Adrenal gland (tissue), 12 donors: ENCODE measurements around the gene STX8. TPM values are rescaled to one million over a fixed set of nuclear protein-coding genes. Genes with fewer than 3 reads are reported as not detected.
A peak's percentile ranks its signal among the peaks of the same experiment; 100 is the strongest.

Experiments
- DNase-seq, 7 donors: peaks; one replicate each; pipeline ENCODE4 v3.0.0-alpha.2; 2019 to 2020
- H3K27ac ChIP-seq, 5 donors: fragments of 200-600 bp; sonication (generic) in 4 of 5; 1 replicate in 3 of 5; 2 replicates in 2 of 5; pipeline versions ENCODE4 v1.5.1 to v1.8.0; 2016 to 2020; ENCODE audit warnings: mild to moderate bottlenecking in 1 of 5
- H3K27me3 ChIP-seq: fragments of 200-600 bp; 2 replicates; pipeline ENCODE4 v1.8.0; 2021
- H3K36me3 ChIP-seq, 2 donors: fragments of 200-600 bp; replicated peaks in 1 of 2; 1 replicate in 1 of 2; 2 replicates in 1 of 2; pipeline versions ENCODE4 v1.5.1 to v1.8.0; 2018 to 2022
- H3K4me1 ChIP-seq, 2 donors: fragments of 200-600 bp; replicated peaks in 1 of 2; 1 replicate in 1 of 2; 2 replicates in 1 of 2; pipeline versions ENCODE4 v1.5.1 to v1.8.0; 2018 to 2021
- H3K4me3 ChIP-seq, 4 donors: fragments of 200-600 bp; sonication (generic) in 3 of 4; one replicate each; pipeline ENCODE4 v1.5.1; 2016 to 2018
- H3K9me3 ChIP-seq, 3 donors: fragments of 200-600 bp; sonication (generic) in 1 of 3; replicated peaks in 1 of 3; 1 replicate in 2 of 3; 2 replicates in 1 of 3; pipeline versions ENCODE4 v1.5.1 to v1.8.0; 2016 to 2021
- POLR2A ChIP-seq, 2 donors: fragments of 450-650 bp; IDR thresholded peaks; one replicate each; pipeline ENCODE4 v1.6.1; 2017; ENCODE audit warnings: antibody characterized with exemption in 2 of 2, mild to moderate bottlenecking in 2 of 2, moderate library complexity in 1 of 2
- WGBS, 4 donors: extraction: QIAGEN DNeasy Blood & Tissue Kit in 2 of 4; methylation state at CpG; one replicate each; pipeline versions ENCODE4 v1.1.5 to v1.1.7; 2013 to 2017; 5-methylcytosine and 5-hydroxymethylcytosine counted together
- intact Hi-C, 2 donors: fragments of 100-400 bp; cut with DNase I; formaldehyde crosslinking; loops; one replicate each; pipeline versions ENCODE4 v1.14.1 to v1.15.0; 2022 to 2023
- polyA plus RNA-seq, 3 donors: library from polyadenylated mRNA; stranded (reverse); fragments of 200-250 nt in 2 of 3; fragments of 350-450 nt in 1 of 3; fragmentation: Illumina TruSeq in 1 of 3; extraction: RNeasy Lipid Tissue Mini Kit (QIAGEN cat#74804) in 1 of 3; gene quantifications; one replicate each; pipeline ENCODE4 v1.2.3, GENCODE V29; 2013 to 2014
- total RNA-seq, 9 donors: library from RNA; depleted of rRNA in 4 of 9; stranded (reverse); fragments of >200 nt in 4 of 9; fragments of 120-200 nt in 1 of 9; fragmentation: NEBNext Ultra II Directional in 1 of 9; extraction: Animal tissue kit (Norgen Biotek cat#: 25700) in 1 of 9; gene quantifications; one replicate each; pipeline versions ENCODE4 v1.1.0 to v1.2.4, GENCODE V29; 2013 to 2023
- TF ChIP-seq, protein P1 (sequence below), 6 experiments: fragments of 450-650 bp in 4 of 6; fragments of 200-600 bp in 2 of 6; sonication (generic) in 1 of 6; IDR thresholded peaks; 1 replicate in 5 of 6; 2 replicates in 1 of 6; pipeline versions ENCODE4 v1.5.1 to v1.8.0; 2016 to 2021; ENCODE audit warnings: antibody characterized with exemption in 6 of 6, mild to moderate bottlenecking in 2 of 6, moderate library complexity in 1 of 6
- donor health status: healthy with polysubstance abuse.
- donor health status: Bipolar disorder and iron deficiency.
- donor health status: DM: yes; HTN: yes; CAD: no.
- donor health status: DM: no; HTN: no; CAD: no.
- donor health status: DM: no; HTN: no; CAD: no.
- donor health status: DM: yes; HTN: yes; CAD: no.

The STX8 gene
- total and polyA plus RNA-seq, 12 donors, result 21.9 to 94.1 (median 72.3) TPM

DNA sequence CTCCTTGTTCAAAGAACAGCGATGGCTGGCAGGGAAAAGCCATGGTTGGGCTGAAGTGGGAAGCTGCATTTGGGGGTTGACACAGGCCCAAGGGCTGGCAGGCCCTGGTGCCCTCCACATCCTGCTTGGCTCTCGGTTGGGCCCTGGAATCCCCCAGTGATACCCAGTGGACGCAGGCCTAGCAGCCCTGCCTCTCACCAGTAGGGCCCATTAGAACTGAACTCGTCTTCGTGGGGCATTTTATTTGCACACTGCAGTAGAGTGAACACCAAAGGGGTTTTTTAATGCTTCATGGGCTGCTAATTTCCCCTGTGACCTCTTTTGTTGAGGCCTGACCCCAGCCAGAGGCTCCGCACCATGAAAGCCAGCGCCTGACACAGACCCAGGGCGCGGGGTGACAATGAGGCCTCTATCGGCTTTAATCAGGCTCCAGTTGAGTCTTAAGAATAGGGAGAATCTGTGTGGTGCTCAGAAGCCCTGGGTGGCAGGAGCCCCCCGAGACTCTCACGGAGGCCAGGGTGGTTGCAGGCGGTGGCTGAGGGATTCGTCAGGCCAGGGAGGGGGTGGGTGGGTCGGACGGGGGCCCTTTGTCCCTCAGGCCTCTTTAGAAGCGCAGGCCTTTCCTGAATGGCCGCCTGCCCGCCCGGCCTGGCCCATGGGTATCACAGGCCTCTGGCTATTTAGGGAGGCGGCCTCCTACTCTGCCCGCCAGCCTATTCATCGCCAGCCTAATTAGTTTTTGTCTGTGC is 355.0 kb downstream of the STX8 start:
- Histone ChIP-seq H3K36me3 (no peaks in the 10 kb centered on the region), H3K27ac (no peak overlapping the region), H3K4me3 (no peak overlapping the region), H3K27me3 (no peaks in the 10 kb centered on the region), H3K9me3 (peaks cover 0 to 5% (median 0%) of the 10 kb centered on the region in 3 donors), H3K4me1 (no peaks in the 10 kb centered on the region)
- TF ChIP-seq POLR2A (IDR thresholded peaks at IDR 0.05), result no peak
- TF ChIP-seq, protein P1, sequence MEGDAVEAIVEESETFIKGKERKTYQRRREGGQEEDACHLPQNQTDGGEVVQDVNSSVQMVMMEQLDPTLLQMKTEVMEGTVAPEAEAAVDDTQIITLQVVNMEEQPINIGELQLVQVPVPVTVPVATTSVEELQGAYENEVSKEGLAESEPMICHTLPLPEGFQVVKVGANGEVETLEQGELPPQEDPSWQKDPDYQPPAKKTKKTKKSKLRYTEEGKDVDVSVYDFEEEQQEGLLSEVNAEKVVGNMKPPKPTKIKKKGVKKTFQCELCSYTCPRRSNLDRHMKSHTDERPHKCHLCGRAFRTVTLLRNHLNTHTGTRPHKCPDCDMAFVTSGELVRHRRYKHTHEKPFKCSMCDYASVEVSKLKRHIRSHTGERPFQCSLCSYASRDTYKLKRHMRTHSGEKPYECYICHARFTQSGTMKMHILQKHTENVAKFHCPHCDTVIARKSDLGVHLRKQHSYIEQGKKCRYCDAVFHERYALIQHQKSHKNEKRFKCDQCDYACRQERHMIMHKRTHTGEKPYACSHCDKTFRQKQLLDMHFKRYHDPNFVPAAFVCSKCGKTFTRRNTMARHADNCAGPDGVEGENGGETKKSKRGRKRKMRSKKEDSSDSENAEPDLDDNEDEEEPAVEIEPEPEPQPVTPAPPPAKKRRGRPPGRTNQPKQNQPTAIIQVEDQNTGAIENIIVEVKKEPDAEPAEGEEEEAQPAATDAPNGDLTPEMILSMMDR (IDR thresholded peaks at IDR 0.05), result no peak
- 89 to 93% (median 91%) methylated on average over 11 to 23 of the region's 23 CpGs for WGBS, 4 donors
- intact Hi-C loops, result no loop called here
- no peak for DNase-seq

DNA sequence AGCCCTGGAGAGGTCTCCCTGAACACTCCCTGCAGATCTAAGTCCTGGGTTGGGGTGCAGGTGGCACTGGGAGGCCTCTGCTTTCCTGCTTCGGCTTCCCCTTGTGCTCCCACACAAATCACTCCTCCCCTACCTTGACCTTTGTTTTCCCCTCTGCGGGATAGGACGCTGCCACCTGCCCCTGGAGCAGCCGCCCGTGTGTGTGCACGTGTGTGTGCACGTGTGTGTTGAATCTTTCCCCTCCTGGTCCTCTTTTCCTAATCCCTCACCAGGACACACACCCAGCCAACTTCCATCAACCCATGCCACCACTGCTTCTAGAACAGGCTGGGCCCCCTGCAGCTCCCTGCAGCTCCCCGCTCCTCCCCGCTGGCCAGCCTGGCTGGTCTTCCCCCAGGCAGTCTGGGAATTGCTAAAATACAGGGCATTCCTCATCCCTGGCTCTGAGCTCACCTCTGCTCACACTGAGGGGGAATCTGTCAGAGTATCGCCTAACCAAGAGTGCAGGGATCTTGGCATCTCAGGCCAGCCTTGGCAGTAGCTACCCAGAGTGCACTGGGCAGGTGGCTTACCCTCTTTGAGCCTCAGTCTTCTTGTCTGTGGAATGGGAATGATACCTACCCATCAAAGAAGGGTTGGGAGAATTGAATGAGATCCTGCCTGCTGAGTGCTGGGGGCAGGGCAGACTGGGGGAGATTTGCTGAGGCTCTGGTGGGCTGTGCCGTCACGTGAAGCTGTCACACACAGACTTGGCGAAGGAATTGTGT is 355.8 kb downstream of the STX8 start:
- H3K9me3 ChIP-seq, result peaks cover 0 to 8% (median 0%) of the 10 kb centered on the region in 3 donors
- H3K27me3 ChIP-seq, result no peaks in the 10 kb centered on the region
- WGBS, 4 donors, result 82 to 91% (median 88%) methylated on average over 12 to 13 of the region's 13 CpGs
- no peak overlapping the region for H3K4me3 ChIP-seq
- no peaks in the 10 kb centered on the region for H3K36me3 ChIP-seq
- intact Hi-C loops, result no loop called here
- TF ChIP-seq POLR2A (IDR thresholded peaks at IDR 0.05), result no peak
- TF ChIP-seq, protein P1 (IDR thresholded peaks at IDR 0.05), result no peak
- no peak overlapping the region for H3K27ac ChIP-seq
- no peaks in the 10 kb centered on the region for H3K4me1 ChIP-seq
- DNase-seq, result no peak

DNA sequence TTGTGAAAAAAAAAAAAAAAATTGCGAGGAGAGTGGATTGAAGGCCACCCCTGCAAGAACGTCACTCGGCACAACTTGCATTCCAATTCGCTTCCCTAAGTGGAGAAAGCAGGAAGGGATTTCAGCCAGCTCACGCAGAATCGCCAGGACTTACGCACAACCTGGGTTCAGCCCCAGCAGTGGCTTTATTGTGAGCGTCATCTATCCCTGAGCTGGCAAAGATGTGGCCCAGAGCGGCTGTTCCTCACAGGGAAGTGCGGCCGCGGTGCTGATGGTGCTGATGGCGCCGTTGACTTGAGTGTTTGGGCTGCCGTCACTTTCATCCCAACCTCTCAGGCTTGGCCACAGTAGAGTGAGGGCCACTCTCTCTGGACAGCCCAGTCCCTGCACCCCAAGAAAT is 356.7 kb downstream of the STX8 start:
- DNase-seq, result no peak
- no peak overlapping the region for H3K4me3 ChIP-seq
- WGBS, 4 donors, result 85 to 93% (median 91%) methylated on average over 6 to 15 of the region's 15 CpGs
- TF ChIP-seq, protein P1 (IDR thresholded peaks at IDR 0.05), result no peak
- TF ChIP-seq POLR2A (IDR thresholded peaks at IDR 0.05), result no peak
- H3K4me1 ChIP-seq, result no peaks in the 10 kb centered on the region
- intact Hi-C loops, result no loop called here
- H3K36me3 ChIP-seq, result no peaks in the 10 kb centered on the region
- H3K27ac ChIP-seq, result no peak overlapping the region
- no peaks in the 10 kb centered on the region for H3K27me3 ChIP-seq
- H3K9me3 ChIP-seq, result peaks cover 0 to 8% (median 0%) of the 10 kb centered on the region in 3 donors

DNA sequence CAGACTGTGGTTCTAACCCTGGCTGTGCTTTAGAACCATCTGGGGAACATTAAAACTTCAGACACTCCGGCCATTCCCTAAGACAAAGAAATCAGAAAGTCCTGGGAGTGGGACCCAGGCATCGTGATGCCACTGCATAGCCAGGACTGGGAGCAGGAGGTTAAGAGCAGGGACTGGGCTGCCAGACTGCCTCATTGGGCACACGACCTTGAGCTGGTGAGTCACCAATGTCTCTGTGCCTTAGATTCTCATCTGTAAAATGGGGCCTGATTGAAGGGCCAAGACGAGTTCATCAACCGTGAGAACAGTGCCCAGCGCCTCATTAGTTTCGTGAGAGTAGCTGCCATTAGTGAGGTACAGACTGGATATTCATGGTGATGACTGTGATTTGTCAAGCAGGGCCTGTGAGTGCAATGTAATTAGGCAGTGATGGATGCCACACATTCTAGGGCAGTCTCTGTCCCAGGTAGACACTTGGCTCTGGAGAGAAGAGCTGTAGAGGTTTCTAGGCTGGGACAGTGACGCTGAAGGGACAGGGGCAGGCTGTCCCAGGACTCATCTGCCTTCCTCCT is 357.5 kb downstream of the STX8 start:
- TF ChIP-seq, protein P1 (IDR thresholded peaks at IDR 0.05), result no peak
- TF ChIP-seq POLR2A (IDR thresholded peaks at IDR 0.05), result no peak
- peaks cover 0 to 8% (median 0%) of the 10 kb centered on the region in 3 donors for H3K9me3 ChIP-seq
- H3K4me3 ChIP-seq, result no peak overlapping the region
- H3K36me3 ChIP-seq, result no peaks in the 10 kb centered on the region
- H3K4me1 ChIP-seq, result no peaks in the 10 kb centered on the region
- peak overlapping the region in 1 of 5 donors; percentile 62 for H3K27ac ChIP-seq
- 73 to 90% (median 76%) methylated on average over 3 to 8 of the region's 8 CpGs for WGBS, 4 donors
- H3K27me3 ChIP-seq, result no peaks in the 10 kb centered on the region
- no peak for DNase-seq
- intact Hi-C loops, result no loop called here
